ENCODE results near the gene NARS2.

NARS2 gene

GRCh38 chr11:78595436-78596130 is 20.9 kb upstream of the NARS2 start:
- peaks cover 3% of the 10 kb centered on the region for H3K27me3 ChIP-seq
- H3K4me3 ChIP-seq (ENCODE audit: low read depth, low read length) = no peak overlapping the region
- TF ChIP-seq, protein P1, sequence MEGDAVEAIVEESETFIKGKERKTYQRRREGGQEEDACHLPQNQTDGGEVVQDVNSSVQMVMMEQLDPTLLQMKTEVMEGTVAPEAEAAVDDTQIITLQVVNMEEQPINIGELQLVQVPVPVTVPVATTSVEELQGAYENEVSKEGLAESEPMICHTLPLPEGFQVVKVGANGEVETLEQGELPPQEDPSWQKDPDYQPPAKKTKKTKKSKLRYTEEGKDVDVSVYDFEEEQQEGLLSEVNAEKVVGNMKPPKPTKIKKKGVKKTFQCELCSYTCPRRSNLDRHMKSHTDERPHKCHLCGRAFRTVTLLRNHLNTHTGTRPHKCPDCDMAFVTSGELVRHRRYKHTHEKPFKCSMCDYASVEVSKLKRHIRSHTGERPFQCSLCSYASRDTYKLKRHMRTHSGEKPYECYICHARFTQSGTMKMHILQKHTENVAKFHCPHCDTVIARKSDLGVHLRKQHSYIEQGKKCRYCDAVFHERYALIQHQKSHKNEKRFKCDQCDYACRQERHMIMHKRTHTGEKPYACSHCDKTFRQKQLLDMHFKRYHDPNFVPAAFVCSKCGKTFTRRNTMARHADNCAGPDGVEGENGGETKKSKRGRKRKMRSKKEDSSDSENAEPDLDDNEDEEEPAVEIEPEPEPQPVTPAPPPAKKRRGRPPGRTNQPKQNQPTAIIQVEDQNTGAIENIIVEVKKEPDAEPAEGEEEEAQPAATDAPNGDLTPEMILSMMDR (IDR thresholded peaks at IDR 0.05; ENCODE audit: low read depth, low read length) = no peak
- no peaks in the 10 kb centered on the region for H3K36me3 ChIP-seq
- H3K4me1 ChIP-seq = no peaks in the 10 kb centered on the region
- no peaks in the 10 kb centered on the region for H3K9me3 ChIP-seq
- no peak for DNase-seq

DNA sequence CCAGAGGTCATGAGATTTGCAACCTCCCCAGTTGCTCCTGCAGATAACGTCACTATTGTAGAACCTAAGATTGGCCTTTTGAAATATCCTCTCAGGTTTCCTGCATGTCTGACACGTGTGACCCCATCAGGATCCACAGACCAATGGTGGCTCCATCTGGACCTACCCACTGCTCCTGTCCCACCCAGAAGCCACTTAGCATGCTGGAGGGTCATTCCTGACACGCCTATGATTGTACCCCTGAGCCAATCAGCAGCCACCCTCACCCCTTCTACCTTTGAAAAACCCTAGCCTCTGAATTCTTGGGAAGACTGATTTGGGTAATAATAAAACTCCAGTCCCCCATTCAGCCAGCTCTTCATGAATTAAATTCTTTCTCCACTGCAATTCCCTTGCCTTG is 20.1 kb upstream of the NARS2 start:
- no peak for DNase-seq
- TF ChIP-seq, protein P1 (IDR thresholded peaks at IDR 0.05; ENCODE audit: low read depth, low read length) = no peak

GRCh38 chr11:78588517-78588916 is 13.9 kb upstream of the NARS2 start:
- Histone ChIP-seq H3K27me3 (no peaks in the 10 kb centered on the region; the same call in 1 of the 2 replicates), H3K36me3 (no peaks in the 10 kb centered on the region), H3K4me1 (no peaks in the 10 kb centered on the region), H3K9me3 (no peaks in the 10 kb centered on the region; the same call in 1 of the 2 replicates), H3K4me3 (ENCODE audit: low read depth, low read length) (no peak overlapping the region)
- no peak for DNase-seq
- TF ChIP-seq, protein P1 (IDR thresholded peaks at IDR 0.05; ENCODE audit: low read depth, low read length) = no peak

More for the DNA sequence above, 20.1 kb upstream of the NARS2 start:
- Histone ChIP-seq H3K27me3 (no peaks in the 10 kb centered on the region), H3K36me3 (no peaks in the 10 kb centered on the region), H3K9me3 (no peaks in the 10 kb centered on the region), H3K4me3 (ENCODE audit: low read depth, low read length) (no peak overlapping the region), H3K4me1 (no peaks in the 10 kb centered on the region)

GRCh38 chr11:78587446-78587845 is 12.8 kb upstream of the NARS2 start:
- H3K9me3 ChIP-seq = no peaks in the 10 kb centered on the region; the same call in 1 of the 2 replicates
- DNase-seq = no peak
- H3K4me3 ChIP-seq (ENCODE audit: low read depth, low read length) = no peak overlapping the region
- H3K27me3 ChIP-seq = no peaks in the 10 kb centered on the region; the same call in 1 of the 2 replicates
- H3K36me3 ChIP-seq = no peaks in the 10 kb centered on the region
- TF ChIP-seq, protein P1 (IDR thresholded peaks at IDR 0.05; ENCODE audit: low read depth, low read length) = no peak
- no peaks in the 10 kb centered on the region for H3K4me1 ChIP-seq

DNA sequence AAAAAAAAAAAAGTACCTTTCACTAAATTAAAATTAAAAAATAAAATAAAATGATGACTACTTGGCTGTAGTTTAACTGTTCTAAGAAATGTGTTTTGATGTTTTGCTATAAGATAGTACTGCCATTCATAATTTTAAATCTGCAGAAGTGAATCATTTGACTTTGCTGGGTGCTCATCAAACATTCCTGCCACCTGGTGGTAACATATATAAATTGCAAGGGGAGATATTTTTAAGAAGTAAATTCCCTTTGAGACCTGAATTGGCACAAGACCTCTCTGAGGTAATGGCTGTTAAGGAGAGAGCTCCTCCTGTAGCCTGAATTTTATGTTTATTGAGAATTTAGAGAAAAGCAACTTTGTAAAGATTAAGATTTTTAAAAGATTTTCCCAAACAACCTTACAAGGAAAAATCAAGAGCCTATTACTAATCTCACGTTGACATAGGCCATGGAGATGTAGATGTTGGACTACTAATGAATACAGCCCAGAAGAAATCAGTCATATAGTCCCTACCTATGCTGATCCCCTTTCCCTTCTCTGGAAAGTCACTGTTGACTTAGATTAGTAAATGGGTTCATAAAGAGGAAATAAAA is 11.9 kb upstream of the NARS2 start:
- no peaks in the 10 kb centered on the region for H3K4me1 ChIP-seq
- DNase-seq = no peak
- TF ChIP-seq, protein P1 (IDR thresholded peaks at IDR 0.05; ENCODE audit: low read depth, low read length) = peak; percentile 65

DNA sequence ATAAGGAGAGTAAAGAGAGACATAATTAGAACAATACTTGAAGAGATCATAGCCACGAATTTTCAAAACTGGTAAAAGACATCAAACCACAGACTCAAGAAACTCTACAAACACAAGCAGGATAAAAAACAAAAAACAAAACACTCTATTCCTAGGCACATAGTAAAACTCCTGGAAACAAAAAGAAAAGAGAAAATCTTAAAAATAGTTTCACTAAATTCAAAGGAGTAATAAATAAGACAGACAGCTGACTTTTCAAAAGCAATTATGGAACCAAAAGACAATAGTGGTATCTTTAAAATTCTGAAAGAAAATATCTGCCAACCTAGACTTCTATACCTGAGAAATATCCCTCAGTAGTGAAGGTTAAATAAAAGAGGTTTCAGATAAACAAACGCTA is 9.2 kb upstream of the NARS2 start:
- TF ChIP-seq, protein P1 (IDR thresholded peaks at IDR 0.05; ENCODE audit: low read depth, low read length) = no peak
- H3K36me3 ChIP-seq = no peaks in the 10 kb centered on the region
- DNase-seq = no peak

More for the DNA sequence above, 11.9 kb upstream of the NARS2 start:
- Histone ChIP-seq H3K4me3 (ENCODE audit: low read depth, low read length) (no peak overlapping the region), H3K27me3 (no peaks in the 10 kb centered on the region; the same call in 1 of the 2 replicates), H3K9me3 (no peaks in the 10 kb centered on the region; the same call in 1 of the 2 replicates), H3K36me3 (no peaks in the 10 kb centered on the region)

More for the DNA sequence above, 9.2 kb upstream of the NARS2 start:
- Histone ChIP-seq H3K27me3 (no peaks in the 10 kb centered on the region; the same call in 1 of the 2 replicates), H3K9me3 (no peaks in the 10 kb centered on the region; the same call in 1 of the 2 replicates), H3K4me3 (ENCODE audit: low read depth, low read length) (no peak overlapping the region), H3K4me1 (no peaks in the 10 kb centered on the region)

Measured in BE2C (cell line).